GM12873 (cell line): Measurements from ENCODE around the gene FREM3.

Experiments
- TF ChIP-seq, protein P1 (sequence below): IDR thresholded peaks from 2 replicates; pipeline ENCODE4 v1.5.1; 2012; ENCODE audit warnings: low read depth, mild to moderate bottlenecking, moderate library complexity, low read length, control low read depth; ENCODE audit not compliant: insufficient read depth; ENCODE audit errors: missing control alignments

The FREM3 gene

DNA sequence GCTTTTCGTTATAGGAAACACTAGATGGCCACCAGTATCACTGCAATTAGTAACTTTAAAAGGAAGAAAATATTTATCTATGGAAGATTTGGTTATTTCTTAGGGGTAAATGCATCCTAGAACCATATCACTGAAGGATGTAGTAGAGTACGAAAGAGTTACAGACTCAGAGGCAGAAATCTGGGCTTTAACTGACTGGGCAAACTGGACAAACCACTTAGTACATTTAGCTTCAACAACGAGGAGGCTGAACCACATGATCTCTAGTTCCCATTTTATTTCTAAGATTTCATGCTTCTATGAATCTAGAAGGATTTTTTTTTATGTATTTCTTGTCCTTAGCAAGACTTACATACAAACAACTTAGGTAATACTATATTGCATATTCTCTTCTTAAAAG, 94.0 kb downstream of the FREM3 start:
- TF ChIP-seq, protein P1, sequence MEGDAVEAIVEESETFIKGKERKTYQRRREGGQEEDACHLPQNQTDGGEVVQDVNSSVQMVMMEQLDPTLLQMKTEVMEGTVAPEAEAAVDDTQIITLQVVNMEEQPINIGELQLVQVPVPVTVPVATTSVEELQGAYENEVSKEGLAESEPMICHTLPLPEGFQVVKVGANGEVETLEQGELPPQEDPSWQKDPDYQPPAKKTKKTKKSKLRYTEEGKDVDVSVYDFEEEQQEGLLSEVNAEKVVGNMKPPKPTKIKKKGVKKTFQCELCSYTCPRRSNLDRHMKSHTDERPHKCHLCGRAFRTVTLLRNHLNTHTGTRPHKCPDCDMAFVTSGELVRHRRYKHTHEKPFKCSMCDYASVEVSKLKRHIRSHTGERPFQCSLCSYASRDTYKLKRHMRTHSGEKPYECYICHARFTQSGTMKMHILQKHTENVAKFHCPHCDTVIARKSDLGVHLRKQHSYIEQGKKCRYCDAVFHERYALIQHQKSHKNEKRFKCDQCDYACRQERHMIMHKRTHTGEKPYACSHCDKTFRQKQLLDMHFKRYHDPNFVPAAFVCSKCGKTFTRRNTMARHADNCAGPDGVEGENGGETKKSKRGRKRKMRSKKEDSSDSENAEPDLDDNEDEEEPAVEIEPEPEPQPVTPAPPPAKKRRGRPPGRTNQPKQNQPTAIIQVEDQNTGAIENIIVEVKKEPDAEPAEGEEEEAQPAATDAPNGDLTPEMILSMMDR: no peak

DNA sequence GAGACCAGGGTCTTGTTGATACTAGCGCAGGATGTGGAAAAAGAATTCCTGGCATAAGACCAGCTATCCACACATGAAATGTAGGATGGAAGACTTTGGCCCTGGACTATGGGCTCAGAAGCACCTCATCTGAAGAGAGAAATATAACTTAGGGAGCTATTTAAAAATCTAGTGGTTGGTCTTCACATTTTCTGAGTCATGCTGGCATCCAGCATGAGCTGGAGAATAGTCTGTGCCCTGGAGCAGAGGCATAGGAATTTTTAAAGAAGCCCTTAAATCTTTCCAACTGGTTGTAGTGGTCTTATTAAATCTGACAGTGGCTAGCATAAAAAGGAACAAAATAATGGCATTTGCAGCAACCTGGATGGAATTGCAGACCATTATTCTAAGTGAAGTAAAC, 100.6 kb downstream of the FREM3 start:
- TF ChIP-seq, protein P1: no peak

DNA sequence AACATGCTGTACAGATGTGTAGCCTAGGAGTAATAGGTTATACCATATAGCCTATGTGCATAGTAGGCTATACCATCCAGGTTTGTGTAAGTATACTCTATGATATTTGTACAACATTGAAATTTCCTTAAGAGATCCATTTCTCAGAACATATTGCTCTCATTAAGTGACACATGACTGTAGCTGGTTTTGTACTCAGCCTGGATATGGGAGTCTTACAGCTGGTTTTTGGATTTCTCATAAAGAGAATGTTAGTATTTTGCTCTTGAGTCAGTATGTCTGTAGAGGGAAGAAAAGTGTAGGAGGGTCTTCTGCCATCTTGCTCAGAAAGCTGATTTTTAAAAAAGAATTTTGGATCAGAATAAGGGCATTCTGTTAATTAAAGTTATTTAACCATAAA, 101.7 kb downstream of the FREM3 start:
- TF ChIP-seq, protein P1: no peak

DNA sequence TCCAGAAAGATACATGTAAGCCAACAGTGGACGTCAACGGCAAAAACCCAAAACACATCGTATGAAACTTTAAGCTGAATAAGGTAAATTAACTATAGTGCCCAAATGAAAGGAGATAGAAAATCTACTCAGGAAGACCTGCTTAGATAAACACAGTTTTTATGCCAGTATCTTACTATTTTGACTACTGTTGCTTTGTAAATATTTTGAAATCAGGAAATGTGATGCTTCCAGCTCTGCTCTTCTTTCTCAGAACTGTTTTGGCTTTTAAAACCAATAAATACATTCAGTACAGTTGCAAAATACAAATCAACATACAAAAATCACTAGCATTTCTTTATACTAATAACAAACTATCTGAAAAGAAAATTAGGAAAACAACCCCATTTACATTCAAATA, 103.2 kb downstream of the FREM3 start:
- TF ChIP-seq, protein P1: no peak

DNA sequence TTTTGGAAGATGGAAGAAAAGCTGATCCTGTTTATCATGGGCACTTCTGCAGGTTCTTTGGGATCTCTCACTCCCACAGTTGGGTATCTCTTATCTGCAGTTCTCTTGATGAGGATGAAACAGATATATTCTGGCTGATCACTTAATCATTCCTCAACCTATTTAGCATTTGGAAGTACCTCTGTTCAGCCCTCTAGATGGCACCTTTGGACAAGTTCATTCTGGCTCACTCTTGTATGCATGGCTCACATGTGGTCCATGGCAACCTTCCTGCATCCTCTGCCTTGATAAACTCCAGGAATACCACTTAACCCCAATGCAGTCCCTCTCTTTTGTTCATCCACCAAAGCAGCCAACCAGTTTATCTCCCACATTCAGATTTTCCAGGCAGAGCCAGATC, 112.8 kb downstream of the FREM3 start:
- TF ChIP-seq, protein P1: no peak

DNA sequence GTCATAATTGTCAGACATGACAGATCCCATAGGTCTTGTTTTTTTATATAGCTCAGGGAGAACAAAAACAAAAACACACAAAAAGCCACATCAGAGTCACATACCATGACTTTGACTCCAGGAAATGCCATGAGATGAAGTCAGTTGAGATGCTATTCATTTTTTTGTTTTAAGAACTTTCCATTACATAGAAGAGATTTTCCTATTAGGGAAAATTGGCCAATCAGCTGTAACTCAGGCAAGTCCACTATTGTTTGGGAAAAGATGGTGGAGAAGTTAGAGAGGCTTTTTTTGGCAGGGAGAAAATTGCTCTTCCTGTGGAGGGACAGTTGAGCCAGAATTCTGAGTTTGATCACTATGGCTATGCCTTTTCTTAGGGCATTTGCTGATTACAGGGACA, 114.4 kb downstream of the FREM3 start:
- TF ChIP-seq, protein P1: no peak

DNA sequence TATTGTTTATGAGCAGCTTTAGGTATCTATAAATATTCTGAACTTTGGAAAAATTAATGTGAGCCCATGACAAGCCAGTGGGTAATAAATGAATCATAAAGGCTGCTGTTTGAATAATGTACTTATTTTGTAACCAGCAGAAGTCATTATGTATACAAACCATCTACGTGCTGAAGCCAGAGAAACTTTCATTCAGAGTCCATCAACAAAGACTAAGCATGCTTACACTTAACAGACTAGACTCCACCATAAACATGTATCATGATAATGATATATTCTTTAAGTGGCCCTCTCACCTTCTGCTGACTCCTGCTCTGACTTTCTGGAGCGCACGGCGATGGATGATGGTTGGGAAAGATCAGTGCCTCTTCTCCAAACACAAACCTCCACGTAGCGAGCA, 114.9 kb downstream of the FREM3 start:
- TF ChIP-seq, protein P1: no peak

DNA sequence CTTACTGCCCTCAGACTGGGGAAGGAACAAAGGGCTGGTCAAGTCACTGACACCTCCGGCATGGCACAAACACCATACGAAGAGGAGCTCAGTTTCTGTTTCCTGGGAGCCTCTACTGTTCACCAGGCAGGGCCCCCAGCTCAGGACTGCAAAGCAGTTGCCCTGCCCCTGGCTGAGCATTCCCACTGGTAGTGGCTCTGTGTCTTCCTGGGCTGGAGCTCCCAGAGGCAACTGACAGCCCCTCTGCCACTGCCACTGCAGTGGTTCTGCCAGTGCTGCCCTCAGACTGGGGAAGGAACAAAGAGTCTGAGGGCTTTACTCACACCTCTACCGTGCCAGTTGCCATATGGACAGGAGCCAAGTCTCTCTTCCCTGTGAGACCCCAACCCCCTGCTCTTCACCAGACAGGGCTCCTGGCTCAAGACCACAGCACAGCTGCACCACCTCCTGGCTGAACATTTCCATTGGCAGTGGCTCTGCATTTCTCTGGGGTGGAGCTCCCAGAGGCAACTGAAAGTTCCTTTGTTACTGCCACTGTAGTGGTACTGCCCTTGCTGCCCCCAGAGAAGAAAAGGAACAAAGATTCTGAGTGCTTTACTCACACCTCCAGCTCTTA, 119.0 kb downstream of the FREM3 start:
- TF ChIP-seq, protein P1: no peak
